SK-N-SH treated with all-trans-retinoic acid at 6 μM for 48 hours (cell line): ENCODE data around the gene MPI.

Experiments
- GLIS3 ChIP-seq: fragments of 250-450 bp; sonication (Bioruptor Pico); IDR thresholded peaks from 2 replicates; pipeline ENCODE4 v1.5.0; 2020; ENCODE audit warnings: mild to moderate bottlenecking, moderate library complexity
- OSR1 ChIP-seq: fragments of 250-450 bp; sonication (Bioruptor Pico); IDR thresholded peaks from 2 replicates; pipeline ENCODE4 v1.8.0; 2022; ENCODE audit warnings: moderate library complexity, mild to moderate bottlenecking, inconsistent platforms
- SNAI2 ChIP-seq: fragments of 250-450 bp; sonication (Bioruptor Pico); IDR thresholded peaks from 2 replicates; pipeline ENCODE4 v1.5.0; 2020; ENCODE audit warnings: mild to moderate bottlenecking, moderate library complexity
- TCF4 ChIP-seq: fragments of 250-450 bp; sonication (Bioruptor Pico); IDR thresholded peaks from 2 replicates; pipeline ENCODE4 v1.8.0; 2021; ENCODE audit warnings: mild to moderate bottlenecking, moderate library complexity, borderline replicate concordance
- TOX ChIP-seq: fragments of 250-450 bp; sonication (Bioruptor Pico); IDR thresholded peaks from 2 replicates; pipeline ENCODE4 v1.8.0; 2021; ENCODE audit warnings: mild to moderate bottlenecking, moderate library complexity, borderline replicate concordance
- ZC3H10 ChIP-seq: fragments of 250-450 bp; sonication (Bioruptor Pico); IDR thresholded peaks from 2 replicates; pipeline ENCODE4 v1.5.1; 2021; ENCODE audit warnings: mild to moderate bottlenecking, moderate library complexity
- ZFP30 ChIP-seq: fragments of 450-650 bp; formaldehyde crosslinking; IDR thresholded peaks from 2 replicates; pipeline ENCODE4 v1.5.0; 2022; ENCODE audit warnings: mild to moderate bottlenecking, moderate library complexity
- ZNF8 ChIP-seq: fragments of 450-650 bp; formaldehyde crosslinking; IDR thresholded peaks from 2 replicates; pipeline ENCODE4 v1.5.0; 2020; ENCODE audit warnings: mild to moderate bottlenecking, moderate library complexity
- TF ChIP-seq, protein P1 (sequence below): fragments of 250-450 bp; sonication (Bioruptor Pico); IDR thresholded peaks from 2 replicates; pipeline ENCODE4 v1.8.0; 2020; ENCODE audit warnings: mild to moderate bottlenecking, moderate library complexity, borderline replicate concordance
- TF ChIP-seq, protein P2 (sequence below): fragments of 250-450 bp; sonication (Bioruptor Pico); IDR thresholded peaks from 2 replicates; pipeline ENCODE4 v1.5.1; 2021; ENCODE audit warnings: mild to moderate bottlenecking, moderate library complexity
- TF ChIP-seq, protein P3 (sequence below): fragments of 250-450 bp; sonication (Bioruptor Pico); IDR thresholded peaks from 2 replicates; pipeline ENCODE4 v1.8.0; 2021; ENCODE audit warnings: low read depth, mild to moderate bottlenecking, moderate library complexity, borderline replicate concordance
- TF ChIP-seq, protein P4 (sequence below): fragments of 250-450 bp; sonication (Bioruptor Pico); IDR thresholded peaks from 2 replicates; pipeline ENCODE4 v1.5.0; 2020; ENCODE audit warnings: mild to moderate bottlenecking, moderate library complexity

DNA sequence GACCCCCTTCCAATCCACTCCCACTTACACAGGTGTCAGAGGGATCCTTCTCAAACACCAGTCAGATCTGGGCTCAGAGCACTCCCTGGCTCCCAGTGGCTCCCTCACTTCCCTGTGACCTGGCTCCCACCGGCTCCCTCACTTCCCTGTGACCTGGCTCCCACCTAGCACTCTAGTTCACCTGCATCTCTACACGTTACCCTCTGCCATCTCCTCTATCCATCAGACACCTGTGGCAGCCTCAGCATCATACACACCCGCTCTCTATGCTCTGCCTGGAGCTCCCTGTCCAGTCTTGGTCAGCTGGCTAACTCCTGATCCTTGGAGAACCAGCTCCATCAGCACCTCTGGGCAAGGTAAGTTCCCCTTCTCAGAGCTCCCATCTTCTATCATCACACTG lies 61.2 kb downstream of the MPI start:
- TF ChIP-seq GLIS3 (no peak), ZFP30 (CRISPR knock-in tag) (no peak), ZNF8 (CRISPR knock-in tag) (no peak), TCF4 (CRISPR knock-in tag) (no peak), OSR1 (CRISPR knock-in tag) (no peak), SNAI2 (no peak), TOX (no peak), ZC3H10 (CRISPR knock-in tag) (no peak)
- TF ChIP-seq, protein P1, sequence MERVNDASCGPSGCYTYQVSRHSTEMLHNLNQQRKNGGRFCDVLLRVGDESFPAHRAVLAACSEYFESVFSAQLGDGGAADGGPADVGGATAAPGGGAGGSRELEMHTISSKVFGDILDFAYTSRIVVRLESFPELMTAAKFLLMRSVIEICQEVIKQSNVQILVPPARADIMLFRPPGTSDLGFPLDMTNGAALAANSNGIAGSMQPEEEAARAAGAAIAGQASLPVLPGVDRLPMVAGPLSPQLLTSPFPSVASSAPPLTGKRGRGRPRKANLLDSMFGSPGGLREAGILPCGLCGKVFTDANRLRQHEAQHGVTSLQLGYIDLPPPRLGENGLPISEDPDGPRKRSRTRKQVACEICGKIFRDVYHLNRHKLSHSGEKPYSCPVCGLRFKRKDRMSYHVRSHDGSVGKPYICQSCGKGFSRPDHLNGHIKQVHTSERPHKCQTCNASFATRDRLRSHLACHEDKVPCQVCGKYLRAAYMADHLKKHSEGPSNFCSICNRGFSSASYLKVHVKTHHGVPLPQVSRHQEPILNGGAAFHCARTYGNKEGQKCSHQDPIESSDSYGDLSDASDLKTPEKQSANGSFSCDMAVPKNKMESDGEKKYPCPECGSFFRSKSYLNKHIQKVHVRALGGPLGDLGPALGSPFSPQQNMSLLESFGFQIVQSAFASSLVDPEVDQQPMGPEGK (CRISPR knock-in tag), result no peak
- TF ChIP-seq, protein P2, sequence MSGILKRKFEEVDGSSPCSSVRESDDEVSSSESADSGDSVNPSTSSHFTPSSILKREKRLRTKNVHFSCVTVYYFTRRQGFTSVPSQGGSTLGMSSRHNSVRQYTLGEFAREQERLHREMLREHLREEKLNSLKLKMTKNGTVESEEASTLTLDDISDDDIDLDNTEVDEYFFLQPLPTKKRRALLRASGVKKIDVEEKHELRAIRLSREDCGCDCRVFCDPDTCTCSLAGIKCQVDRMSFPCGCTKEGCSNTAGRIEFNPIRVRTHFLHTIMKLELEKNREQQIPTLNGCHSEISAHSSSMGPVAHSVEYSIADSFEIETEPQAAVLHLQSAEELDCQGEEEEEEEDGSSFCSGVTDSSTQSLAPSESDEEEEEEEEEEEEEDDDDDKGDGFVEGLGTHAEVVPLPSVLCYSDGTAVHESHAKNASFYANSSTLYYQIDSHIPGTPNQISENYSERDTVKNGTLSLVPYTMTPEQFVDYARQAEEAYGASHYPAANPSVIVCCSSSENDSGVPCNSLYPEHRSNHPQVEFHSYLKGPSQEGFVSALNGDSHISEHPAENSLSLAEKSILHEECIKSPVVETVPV (CRISPR knock-in tag), result no peak
- TF ChIP-seq, protein P3, sequence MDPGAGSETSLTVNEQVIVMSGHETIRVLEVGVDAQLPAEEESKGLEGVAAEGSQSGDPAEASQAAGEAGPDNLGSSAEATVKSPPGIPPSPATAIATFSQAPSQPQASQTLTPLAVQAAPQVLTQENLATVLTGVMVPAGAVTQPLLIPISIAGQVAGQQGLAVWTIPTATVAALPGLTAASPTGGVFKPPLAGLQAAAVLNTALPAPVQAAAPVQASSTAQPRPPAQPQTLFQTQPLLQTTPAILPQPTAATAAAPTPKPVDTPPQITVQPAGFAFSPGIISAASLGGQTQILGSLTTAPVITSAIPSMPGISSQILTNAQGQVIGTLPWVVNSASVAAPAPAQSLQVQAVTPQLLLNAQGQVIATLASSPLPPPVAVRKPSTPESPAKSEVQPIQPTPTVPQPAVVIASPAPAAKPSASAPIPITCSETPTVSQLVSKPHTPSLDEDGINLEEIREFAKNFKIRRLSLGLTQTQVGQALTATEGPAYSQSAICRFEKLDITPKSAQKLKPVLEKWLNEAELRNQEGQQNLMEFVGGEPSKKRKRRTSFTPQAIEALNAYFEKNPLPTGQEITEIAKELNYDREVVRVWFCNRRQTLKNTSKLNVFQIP, result no peak
- TF ChIP-seq, protein P4, sequence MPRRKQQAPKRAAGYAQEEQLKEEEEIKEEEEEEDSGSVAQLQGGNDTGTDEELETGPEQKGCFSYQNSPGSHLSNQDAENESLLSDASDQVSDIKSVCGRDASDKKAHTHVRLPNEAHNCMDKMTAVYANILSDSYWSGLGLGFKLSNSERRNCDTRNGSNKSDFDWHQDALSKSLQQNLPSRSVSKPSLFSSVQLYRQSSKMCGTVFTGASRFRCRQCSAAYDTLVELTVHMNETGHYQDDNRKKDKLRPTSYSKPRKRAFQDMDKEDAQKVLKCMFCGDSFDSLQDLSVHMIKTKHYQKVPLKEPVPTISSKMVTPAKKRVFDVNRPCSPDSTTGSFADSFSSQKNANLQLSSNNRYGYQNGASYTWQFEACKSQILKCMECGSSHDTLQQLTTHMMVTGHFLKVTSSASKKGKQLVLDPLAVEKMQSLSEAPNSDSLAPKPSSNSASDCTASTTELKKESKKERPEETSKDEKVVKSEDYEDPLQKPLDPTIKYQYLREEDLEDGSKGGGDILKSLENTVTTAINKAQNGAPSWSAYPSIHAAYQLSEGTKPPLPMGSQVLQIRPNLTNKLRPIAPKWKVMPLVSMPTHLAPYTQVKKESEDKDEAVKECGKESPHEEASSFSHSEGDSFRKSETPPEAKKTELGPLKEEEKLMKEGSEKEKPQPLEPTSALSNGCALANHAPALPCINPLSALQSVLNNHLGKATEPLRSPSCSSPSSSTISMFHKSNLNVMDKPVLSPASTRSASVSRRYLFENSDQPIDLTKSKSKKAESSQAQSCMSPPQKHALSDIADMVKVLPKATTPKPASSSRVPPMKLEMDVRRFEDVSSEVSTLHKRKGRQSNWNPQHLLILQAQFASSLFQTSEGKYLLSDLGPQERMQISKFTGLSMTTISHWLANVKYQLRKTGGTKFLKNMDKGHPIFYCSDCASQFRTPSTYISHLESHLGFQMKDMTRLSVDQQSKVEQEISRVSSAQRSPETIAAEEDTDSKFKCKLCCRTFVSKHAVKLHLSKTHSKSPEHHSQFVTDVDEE (CRISPR knock-in tag), result no peak
